GM19438 (cell line): ENCODE data around the gene CASQ2.
A peak's percentile ranks its signal among the peaks of the same experiment; 100 is the strongest.
"Not testable (repeated sequence)": the region's sequence is repeated elsewhere in the genome, so short reads cannot be mapped to it uniquely, and the experiment has no call there.

Source experiments
- ATAC-seq: cut with Tn5 transposase; IDR thresholded peaks from one replicate; pipeline ENCODE4 v1.9.1; 2021; ENCODE audit warnings: low read depth; ENCODE audit not compliant: unreplicated experiment

Gene CASQ2

DNA sequence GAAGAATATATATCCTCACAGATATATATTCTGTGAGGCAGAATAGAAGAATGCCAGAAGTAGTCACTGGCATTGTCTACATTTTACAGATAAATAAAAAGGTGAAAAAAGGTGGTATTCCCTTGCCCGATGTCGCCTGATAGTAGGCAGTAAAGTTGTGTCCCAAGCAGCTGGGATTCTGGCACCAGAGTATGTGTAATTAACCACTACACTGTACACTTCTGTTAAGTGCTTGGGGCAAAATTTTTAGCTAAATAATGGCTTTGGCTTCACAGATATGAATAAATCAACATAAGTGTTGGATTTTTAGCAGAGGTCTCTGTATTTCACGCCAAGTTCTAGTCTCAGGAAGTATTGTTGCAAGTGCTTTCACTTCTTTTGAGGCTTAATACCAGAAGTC is 13.3 kb upstream of the CASQ2 start:
- ATAC-seq, result no peak

DNA sequence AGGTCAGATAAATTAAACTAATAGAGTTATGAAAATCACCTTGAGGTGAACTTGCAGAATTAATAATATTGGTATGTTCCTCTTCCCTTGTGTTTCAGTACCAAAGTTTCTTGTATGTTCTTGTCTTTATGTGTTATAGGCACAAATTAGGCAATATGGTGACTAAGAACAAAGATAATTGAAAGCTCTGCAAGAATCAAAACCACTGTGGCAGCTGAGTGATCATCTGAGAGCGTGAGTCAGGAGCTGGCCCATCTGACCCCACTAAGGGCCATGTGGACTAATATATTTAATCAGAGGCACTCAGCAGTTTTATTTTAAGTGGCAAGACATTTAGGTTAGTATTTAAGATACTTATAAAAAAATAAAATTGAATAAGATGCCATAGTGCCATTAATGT is 12.8 kb upstream of the CASQ2 start:
- ATAC-seq, result no peak

DNA sequence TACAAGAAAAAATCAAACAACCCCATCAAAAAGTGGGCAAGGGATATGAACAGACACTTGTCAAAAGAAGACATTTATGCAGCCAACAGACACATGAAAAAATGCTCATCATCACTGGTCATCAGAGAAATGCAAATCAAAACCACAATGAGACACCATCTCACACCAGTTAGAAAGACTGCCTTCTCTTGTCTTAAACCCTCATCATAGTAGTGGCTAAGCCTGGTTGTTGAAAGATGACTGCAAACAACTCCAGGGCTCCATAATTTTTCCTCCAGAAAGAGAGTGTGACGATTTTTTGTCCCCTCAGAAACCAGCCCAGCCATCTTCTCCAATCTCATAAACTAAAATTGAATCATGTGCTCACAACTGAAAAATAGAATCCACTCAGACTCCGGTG is 12.1 kb upstream of the CASQ2 start:
- not testable (repeated sequence) for ATAC-seq

DNA sequence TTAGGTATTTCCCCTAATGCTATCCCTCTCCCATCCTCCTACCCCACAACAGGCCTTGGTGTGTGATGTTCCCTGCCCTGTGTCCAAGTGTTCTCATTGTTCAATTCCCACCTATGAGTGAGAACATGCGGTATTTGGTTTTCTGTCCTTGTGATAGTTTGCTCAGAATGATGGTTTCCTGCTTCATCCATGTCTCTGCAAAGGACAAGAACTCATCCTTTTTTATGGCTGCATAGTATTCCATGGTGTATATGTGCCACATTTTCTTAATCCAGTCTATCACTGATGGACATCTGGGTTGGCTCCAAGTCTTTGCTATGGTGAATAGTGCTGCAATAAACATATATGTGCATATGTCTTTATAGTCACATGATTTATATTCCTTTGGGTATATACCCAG is 10.6 kb upstream of the CASQ2 start:
- not testable (repeated sequence) for ATAC-seq

DNA sequence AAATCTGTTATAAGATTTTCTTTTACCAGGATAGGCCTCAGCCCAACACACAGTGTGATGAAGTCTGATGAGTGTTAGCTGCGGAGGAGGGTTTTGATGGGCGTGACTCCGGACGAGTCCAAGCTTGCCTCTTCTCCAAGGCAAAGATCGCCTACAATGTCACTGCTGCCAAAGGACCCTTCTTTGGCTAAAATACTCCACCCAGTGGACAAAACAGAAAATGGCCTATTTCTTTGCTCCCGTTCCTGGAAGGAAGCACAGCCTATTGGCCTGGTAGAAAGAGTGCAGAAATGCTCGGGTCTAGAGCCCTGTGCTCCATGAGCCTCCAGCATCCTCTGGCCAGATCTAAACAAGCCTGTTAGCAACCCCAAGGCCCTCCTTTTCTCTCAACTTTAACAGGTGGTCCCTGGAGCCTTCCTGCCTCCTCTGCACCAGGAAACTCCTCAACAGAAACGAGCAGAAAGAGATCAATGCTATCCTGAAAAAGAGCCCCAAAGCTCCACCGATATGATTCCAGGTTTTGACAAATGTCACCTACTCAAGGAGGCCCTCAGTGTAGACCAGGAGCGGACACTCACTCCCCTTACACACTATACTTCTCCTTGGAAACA is 3.4 kb upstream of the CASQ2 start:
- ATAC-seq, result peak; percentile 80

DNA sequence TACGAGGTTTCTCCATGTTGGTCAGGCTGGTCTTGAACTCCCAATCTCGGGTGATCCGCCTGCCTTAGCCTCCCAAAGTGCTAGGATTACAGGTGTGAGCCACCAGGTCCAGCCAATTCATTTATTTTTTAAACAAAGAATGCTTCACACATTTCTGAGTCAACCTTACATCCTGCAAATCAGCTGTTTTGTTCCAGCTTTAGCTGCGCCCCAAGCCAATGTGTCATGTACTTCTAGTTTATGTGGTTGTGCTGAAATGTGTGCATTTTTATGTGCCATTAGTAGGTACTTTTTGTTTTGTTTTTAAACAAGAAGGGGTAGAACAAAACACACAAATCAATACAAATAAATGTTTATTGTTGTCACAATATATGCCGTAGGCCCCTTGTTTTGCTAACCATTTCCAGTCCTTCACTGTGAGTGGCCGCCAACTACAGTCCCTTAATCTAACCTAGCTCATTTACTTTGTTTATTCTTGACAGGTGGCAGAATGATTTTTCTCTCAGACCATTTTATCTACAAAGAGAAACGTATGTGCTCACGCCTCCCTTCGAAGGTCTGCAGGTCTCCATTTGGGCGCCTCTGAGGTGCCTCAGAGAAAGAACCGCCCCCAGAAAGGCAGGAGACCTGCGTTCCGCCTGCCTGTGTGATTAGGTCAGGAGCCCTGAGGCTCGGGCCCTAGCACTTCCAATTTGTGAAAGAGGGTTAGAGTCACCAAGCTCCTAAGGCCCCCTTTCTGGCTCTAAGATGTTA is 2.8 kb upstream of the CASQ2 start:
- no peak for ATAC-seq

DNA sequence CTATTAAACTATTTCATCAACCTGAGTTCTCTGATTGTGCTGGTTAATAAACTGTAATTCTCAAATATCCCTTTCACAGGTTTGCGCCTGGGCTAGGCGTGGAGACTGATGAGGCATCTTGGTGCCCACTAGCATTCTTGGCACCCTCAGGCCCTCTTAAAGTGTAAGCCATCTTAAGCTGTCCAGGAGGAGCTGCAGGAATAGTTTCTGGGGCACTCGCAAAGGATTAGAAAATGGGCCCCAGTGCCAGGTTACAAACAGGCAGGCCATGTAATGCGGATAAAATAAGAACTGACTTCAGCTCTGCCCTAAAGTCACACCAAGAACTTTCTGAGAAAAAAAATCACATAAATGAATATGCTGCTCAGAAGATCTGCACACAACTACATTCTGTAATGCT is 1.1 kb downstream of the CASQ2 start:
- no peak for ATAC-seq

DNA sequence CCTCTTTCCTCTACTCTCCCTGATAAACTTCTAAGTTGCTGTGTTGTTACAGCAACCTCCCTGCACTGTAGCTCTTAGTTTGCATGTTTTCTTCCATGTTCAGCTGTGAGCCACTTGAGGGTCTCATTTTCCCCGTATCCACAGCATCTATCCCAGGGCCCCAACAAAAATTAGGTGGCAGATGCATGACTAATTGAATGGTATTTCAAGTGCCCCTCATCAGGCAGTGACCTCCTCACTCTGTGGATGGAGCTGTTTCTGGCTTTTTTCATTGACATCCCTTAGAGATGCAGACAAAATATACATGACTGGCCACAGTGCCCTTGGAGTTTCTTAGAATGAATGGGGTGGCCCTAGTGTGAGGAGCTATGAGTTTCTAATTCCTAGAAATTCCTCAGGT is 3.4 kb downstream of the CASQ2 start:
- no peak for ATAC-seq

DNA sequence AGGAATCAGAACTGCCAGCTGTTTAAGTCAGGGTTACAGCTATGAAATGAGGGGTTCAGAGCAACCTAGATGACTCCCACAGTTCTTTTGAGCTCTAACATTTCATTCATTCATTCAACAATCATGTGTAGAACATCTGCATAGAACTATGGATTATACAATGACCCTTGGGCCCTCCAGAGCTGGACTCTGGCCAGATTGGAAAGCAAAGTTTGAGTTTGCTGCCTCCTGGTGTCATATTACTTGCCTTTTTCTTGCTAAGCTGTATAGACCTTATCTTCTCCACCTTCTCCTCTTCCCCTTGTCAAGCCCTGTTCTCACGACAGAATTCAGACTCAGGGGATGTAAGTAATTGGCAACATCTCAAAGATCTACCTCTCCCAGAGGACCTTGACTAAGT is 4.0 kb downstream of the CASQ2 start:
- no peak for ATAC-seq

DNA sequence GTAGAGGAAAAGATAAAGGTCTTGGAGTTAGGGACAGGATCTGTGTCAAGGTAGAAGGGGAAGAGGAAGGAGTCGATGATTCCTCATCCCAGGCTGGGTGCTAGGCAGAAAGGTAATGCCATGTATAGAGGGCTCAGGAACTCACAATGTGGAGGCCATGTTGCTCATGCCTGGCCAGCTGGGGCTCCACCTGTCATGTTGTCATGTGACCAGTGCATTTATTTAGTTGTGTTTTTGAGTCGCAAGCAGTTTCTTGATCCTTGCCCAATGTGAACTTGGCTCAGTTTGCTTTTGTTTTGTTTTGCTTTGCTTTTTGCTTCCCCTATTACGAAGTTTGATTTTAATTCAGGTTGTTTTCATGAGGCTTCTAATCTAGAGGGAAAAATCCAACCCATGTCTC is 5.7 kb downstream of the CASQ2 start:
- no peak for ATAC-seq

DNA sequence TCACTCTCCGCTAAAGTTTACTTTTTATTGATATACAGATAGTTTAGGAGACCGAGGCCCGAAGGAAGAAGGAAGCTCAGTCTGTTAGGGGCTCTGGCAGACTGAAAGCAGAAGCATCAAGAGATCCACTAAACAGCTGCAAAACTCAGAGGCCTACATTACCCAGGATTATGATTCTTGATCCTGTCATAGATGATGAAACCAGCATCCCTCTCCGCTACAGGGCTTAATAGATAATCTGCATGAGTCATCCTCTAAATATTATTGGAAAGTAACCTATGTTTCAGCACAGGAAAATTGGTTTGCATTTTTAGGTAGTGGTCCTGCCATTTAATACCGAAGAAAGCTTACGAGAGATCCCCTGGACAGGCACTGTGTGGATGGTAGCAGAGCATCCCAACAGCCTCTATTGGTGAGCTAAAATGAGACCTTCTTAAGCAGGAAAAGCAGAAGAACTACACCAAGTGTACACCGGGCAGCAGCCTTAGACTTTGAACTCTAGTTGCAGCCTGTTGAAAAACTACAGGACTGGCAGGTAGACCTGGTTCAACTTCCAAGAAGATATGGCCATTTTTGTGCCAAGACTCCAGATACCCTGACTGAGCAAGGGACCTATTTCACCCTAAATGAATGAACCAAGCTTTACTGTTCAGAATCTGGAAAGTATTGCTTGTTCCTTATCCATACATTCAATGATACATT is 6.8 kb downstream of the CASQ2 start:
- ATAC-seq, result no peak

DNA sequence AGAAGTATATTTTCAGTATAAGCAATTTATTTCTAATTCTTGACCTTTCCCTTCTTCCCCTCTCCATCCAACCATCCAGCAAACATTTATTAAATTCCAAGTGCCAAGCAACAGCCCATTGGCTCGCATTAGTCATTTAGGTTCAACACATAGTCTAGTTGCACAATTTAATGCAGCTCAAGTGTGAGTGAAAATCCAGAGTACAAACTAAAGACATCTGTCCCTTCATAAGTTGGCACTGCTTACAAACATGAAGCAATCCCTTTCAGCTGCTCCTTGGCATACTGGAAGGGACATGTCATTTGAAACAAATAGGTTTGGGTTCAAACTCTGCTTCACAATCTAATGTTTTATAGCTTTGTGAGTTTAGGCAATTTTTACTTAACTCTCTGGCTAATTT is 10.7 kb downstream of the CASQ2 start:
- ATAC-seq, result no peak

DNA sequence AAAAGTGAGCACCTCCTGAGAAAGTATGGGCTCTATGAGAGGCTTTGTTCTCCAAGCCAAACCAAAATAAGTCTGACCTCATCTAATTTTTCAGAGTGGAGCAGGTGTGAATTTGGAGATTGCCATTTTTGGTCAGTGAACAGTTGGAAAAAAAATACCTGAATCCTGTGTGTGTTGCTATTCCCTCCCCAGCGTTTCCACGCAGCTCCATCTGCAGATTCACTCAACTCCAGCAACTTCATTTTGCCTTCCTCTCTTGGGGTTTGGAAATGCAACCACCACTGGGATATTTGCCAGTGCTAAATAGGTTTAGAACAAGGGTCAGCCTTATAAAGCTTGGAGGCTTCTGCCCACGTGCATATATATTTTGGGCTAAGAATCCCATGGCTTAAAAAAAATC is 11.2 kb downstream of the CASQ2 start:
- ATAC-seq, result no peak

DNA sequence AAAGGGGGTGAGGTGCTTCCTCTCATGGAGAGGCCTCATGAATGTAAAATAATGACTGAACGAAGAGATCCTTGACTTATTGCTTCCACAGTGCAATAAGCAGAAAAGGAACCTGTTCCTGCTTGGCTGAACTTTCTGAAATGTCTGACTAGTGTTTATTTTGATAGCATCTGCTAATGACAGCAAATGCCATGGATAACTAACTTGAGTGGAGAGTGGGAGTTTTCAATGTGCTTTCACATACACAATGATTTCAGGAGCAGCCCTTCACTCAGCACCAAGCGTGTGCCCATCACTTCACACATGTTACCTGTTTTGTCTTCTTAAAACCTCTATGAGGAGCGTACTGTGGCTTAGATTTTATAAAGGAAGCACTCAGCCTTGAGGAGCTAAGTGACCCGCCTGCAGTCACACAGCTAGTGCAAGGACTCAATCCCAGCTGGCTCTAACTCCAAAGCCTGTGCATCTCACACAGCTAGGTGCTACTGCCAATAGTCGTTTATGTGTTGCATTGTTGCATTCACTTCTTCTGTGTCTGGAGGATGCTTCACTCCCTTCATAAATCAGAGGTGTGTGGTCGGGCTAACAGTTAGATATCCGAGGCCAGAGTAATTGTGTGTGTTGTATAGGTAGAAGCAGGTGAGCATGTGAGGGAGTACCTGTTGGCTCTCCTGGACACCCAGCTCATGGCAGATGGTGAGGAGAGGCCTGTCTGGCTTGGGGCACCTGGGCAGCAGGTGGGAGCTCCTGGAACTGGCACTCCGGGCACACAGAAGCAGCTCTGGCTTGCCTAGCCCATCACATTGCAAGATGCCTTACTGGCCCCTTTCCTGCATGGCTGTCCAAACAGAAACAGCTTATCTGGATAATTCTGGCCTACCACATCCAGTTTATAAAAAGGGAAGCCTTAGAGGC is 12.8 kb downstream of the CASQ2 start:
- ATAC-seq, result no peak

DNA sequence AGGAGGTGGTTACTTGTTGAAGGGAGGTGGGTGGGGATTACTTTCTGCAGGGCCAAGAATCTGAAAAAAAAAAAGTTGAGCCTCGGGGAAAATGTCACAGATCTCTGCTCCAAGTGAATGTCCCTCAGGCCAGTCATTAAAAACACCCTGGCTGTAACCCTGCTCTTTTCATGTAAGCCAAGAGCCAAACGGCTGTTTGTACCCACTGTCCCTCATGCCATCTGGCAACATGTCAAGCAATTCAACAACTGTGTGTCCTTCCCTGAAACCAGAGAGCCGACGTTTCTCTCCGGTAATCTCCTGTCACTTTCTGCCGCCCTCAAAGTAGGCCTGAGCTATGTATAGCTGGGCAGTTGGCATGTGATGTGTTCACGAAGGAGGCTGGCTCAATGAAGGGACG is 14.7 kb downstream of the CASQ2 start:
- ATAC-seq, result no peak

DNA sequence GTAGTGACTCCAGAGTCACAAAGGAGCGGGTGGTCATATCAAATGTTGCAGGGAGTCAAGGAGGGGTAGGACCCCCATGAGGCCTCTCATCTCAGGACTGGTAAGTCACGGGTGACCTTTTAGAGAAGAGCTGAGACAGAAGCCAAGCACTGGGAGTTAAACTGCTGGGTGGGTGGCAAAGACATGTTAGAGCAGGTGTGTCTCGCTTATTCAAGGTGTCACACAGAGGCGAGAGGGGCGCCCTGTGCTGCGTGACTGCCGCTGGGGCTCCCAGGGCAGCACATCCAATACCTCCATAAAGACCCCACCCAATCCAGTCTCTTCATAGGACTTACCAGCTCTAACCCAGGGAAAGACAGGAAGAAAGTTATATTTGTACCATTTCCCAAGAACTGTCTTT is 15.2 kb downstream of the CASQ2 start:
- no peak for ATAC-seq

DNA sequence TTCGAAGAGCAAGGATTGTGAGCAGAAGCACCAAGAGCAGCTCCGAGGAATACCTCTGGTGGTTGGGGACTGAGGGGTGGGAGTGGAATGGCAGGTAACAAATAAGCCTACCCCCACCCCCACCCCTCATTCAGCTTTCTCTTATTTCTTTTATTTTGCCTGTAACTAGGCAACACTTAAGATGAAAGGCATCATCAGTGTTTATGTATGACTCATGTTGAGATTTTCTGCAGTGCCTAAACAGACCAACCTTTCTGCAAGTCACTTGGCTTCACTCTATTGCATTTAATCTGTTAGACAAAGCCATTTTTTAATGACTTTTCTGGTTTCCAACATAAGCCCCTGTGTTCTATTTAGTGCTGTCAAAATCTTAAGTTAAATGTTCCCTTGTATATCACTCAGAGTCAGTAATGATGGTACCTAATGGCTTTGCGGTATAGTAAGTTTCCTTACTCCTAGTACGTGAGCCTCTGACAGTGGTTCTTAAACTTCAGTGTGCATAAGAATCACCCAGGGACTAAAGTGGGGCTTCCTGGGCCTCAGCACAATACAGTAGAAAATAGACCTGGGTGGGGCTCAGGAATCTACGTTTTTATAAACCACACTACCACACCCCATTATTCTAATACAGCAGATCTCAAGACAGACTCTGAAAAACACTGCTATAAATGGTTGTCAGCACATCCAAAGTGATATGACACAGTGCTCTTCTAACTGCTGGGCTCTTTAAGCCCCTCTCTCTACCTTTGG is 19.9 kb downstream of the CASQ2 start:
- ATAC-seq, result no peak

DNA sequence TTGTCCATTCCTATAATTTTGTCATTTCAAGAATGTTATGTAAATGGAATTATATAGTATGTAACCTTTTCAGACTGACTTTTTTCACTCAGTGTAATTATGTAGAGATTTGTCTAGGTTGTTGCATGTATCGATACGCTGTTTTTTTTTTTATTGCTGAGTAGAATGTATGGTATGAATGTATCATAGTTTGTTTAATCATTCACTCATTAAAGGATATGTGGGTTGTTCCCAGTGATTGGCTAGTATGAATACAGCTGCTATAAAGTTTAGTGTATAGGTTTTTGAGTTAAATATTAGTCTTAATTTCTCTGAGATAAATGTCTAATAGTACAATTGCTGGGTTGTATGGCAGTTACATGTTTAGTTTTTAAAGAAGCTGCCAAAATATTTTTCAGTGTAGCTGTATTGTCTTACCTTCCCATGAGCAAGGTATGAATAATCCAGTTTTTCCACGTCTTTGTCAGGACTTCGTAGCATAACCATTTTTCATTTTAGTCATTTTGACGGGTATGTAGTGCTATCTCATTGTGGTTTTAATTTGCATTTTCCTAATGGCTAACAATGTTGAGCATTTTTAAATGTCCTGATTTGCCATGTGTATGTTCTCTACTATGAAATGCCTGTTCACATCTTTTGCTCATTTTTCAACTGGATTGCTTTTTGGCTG is 22.4 kb downstream of the CASQ2 start:
- no peak for ATAC-seq

DNA sequence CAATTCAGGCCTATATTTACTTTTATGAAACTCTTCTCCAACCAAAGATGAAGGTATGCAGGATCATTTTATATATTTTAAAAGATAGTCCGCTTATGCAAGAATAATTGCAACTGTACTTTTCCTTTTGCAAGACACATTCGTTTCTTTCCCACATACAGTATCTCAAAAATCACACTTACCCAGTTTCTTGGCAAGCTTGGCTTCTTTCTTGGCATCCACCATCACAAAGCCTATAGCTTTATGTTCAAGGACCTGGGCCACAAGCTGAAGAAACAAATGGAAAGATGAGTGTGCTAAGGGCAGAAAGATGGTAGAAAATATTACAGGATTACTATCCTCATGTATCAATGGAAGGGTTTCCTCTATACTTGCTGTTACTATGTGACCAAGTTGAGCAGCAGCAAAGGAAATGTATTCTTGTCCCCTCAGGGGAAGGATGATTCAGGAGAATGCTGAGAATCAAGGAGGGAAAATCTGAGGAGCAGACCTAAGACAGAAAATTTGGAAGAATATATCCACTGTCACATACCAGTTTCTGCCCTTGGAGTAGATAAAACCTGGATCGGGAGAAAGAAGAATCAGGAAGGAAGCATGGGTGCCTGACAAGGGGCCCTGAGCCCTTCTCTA is 23.8 kb downstream of the CASQ2 start:
- no peak for ATAC-seq
